Activated CD4-positive, alpha-beta T cell treated with anti-CD3 and anti-CD28 coated beads for 1 hour (primary cell): ENCODE measurements around the gene ENSA.
A peak's percentile ranks its signal among the peaks of the same experiment; 100 is the strongest.
"Not testable (repeated sequence)": the region's sequence is repeated elsewhere in the genome, so short reads cannot be mapped to it uniquely, and the experiment has no call there.

ENCODE experiments used
- DNase-seq: peaks from one replicate; pipeline ENCODE4 v3.0.0-alpha.2; 2020

ENSA gene

DNA sequence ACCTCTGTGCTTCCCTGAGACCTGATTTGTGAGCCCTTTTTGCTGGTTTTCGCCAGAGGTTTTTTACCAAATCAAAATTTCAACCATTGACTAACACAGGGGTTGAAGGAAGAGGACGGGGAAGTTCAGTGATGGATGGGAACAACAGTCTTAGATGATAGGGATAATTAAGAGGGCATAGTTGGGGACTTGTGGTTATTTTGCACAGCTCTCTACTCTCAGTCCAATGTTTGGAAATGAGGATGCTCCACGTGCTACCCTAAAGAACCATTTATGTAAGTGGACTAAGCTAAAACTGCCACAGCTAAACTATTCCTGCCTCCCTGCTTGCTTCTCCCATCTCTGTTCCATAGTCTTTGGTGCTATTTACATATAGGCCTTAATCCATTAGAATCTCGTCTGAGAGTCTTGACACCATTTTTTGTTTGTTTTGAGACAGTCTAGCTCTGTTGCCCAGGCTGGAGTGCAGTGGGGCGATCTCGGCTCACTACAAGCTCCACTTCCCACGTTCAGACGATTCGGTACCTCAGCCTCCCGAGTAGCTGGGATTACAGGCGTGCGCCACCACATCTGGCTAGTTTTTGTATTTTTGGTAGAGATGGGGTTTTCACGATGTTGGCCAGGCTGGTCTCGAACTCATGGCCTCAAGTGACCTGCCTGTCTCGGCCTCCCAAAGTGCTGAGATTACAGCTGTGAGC lies 49.3 kb downstream of the ENSA start:
- no peak for DNase-seq

GRCh38 chr1:150579110-150579944 lies 50.1 kb downstream of the ENSA start, which contains the start of gene MCL1:
Gene MCL1 (minus strand): TSS chr1:150579610. CDS start chr1:150579530, 80 bp downstream.
- DNase-seq, result peak; percentile 88

DNA sequence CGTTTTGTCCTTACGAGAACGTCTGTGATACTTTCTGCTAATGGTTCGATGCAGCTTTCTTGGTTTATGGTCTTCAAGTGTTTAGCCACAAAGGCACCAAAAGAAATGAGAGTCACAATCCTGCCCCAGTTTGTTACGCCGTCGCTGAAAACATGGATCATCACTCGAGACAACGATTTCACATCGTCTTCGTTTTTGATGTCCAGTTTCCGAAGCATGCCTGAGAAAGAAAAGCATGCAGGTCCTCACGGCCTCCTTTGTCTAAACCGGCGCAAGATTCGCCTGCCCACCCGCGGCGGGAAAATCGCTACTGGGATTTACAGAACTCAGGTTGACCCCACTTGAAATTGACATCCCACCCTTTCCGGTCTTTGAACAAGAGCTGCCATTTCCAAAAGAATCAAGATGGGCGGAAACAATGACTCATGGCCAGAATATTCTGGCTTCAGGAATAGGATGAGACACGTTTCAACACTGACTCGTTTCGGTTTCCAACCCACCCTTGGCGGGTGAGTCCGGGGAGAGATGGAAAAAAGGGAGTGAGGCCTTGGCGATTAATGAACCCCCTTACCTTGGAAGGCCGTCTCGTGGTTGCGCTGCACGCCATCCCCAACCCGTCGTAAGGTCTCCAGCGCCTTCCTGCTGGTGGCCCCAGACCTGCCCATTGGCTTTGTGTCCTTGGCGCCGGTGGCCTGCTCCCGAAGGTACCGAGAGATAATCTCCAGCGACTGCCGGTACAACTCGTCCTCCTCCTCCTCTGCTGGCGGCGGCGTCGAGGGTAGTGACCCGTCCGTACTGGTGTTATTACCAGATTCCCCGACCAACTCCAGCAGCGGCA lies 50.9 kb downstream of the ENSA start:
- no peak for DNase-seq

DNA sequence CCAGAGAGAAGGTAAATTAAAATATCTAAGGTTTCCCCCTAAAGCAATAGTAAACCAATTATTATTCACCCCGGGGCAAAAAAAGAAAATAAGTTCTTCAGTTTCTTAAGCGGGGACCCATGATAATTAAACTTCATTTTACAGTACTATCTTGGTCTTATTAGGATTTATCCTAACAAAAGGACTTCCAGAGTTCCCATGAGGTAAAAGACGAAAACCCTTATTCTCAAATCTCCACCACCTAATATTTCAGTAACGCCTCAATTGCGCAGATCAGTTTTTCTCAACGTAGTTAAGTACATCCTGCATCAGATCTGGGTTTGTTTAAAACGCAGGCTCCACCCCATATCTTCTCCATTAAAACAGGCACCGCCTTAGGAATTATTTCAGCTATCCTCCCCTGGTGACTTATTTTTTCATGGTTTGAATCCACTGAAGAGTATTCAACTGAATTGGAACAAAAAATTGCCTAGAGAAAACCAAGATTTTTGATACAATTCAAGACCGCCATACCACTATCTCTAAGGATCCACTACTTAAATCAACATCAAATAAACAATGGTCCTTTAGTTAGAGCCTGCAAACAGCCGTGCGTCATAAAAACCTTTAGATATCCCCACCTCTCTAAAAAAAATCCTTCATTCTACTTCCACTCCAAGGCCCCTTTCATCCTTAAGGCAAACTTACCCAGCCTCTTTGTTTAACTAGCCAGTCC lies 51.7 kb downstream of the ENSA start:
- DNase-seq, result no peak

GRCh38 chr1:150576794-150577556 lies 52.4 kb downstream of the ENSA start:
- DNase-seq, result no peak

- DNase-seq, result no peak
These were observed 53.1 kb downstream of the ENSA start for GRCh38 chr1:150576367-150576711.

GRCh38 chr1:150575518-150576366 lies 53.7 kb downstream of the ENSA start:
- no peak for DNase-seq

- DNase-seq, result no peak
These were observed 54.3 kb downstream of the ENSA start for GRCh38 chr1:150575072-150575489.

- no peak for DNase-seq
These were observed 54.9 kb downstream of the ENSA start for GRCh38 chr1:150574260-150575071.

GRCh38 chr1:150573648-150574071 lies 55.8 kb downstream of the ENSA start:
- DNase-seq, result not testable (repeated sequence)

DNA sequence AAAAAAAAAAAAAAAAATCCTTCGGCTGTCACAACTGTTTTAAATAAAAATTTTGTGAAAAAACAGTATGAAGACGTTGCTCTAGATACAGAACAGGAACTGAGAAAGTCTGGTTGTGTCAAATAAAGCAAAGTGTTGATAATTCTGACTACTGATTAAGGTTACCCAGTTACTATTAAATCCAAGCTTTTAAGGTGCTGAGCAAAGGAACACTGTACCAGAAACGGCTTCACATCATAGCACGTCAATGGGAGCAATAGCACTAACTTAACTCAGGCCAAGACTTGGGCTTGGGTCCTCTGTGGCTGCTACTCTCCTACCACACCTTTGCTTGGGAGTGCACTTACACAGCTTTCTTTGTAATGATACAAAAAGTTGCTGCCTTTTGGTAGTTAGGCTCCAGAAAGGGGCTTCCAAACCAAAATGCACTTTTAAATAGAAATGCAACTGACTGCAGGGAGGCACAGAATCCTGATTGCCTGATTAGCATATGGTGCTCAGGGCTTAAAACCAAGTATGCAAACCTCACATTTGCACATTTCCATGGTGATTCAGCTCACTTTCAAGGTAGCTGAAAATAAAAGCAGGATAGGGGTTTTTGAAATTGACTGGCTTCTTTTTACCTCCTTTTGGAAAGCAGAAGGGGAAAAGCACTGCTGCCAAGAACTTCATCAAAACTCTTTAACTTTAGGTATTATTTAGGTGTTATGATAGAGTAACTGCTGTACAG lies 56.3 kb downstream of the ENSA start:
- no peak for DNase-seq
